Measurements from ENCODE around the gene CAD.

- TF ChIP-seq CTCF (IDR thresholded peaks at IDR 0.05), result no peak
- no peak for TF ChIP-seq POLR2A (IDR thresholded peaks at IDR 0.05)
These were observed 58.3 kb downstream of the CAD start, which contains the start of gene DNAJC5G for GRCh38 chr2:27275211-27276150.

All from uterus (tissue), 2 donors.